ENCODE data around the gene PATL2. TPM values are rescaled to one million over a fixed set of nuclear protein-coding genes. Genes with fewer than 3 reads are reported as not detected.
"Not testable (repeated sequence)": the region's sequence is repeated elsewhere in the genome, so short reads cannot be mapped to it uniquely, and the experiment has no call there.

The PATL2 gene
- total RNA-seq, 5 donors from 2014 or later (not counting 1 experiment from before 2014, with no cell fraction given): 43.5 to 69.7 (median 48.5) TPM

DNA sequence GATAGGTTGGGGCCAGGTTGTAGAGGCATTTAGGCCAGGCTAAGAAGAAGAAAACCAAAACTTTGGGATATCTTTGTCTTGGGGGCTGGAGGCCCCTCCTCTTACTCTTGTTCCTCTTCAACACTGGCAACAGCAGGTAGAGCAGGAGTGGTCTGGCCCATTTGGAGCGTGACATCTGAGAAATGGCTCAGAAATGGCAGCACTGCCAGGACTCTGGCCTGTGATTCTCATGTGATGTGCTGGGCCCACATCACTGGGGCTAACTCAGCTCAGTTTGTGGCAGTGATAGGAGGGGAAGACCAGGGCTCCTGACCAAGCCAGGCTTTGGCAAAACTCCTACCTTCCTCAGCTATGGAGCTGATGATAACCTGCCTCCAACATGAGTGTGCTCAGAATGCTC, 18.5 kb downstream of the PATL2 start:
- peaks cover 34 to 58% (median 51%) of the 10 kb centered on the region in 3 donors for H3K4me1 Mint-ChIP-seq
- H3K27ac ChIP-seq (ENCODE audit: low read length): no peak overlapping the region
- H3K36me3 Mint-ChIP-seq: peaks cover 14% of the 10 kb centered on the region
- H3K27me3 ChIP-seq (replicated peaks in 1 of 2; ENCODE audit: control insufficient read depth in 2 of 2, extremely low read depth in 1 of 2, insufficient read depth in 2 of 2, low read length in 1 of 2): no peaks in the 10 kb centered on the region
- no peaks in the 10 kb centered on the region for H3K9me3 ChIP-seq
- H3K4me3 Mint-ChIP-seq: no peak overlapping the region
- no peak for DNase-seq
- peak overlapping the region; percentile 61 to 78 for H3K27ac Mint-ChIP-seq
- no peak overlapping the region for H3K4me3 ChIP-seq (ENCODE audit: control insufficient read depth in 1 of 2, extremely low read depth in 1 of 2, low read length in 1 of 2)
- peaks cover 0 to 1% of the 10 kb centered on the region in 2 donors for H3K36me3 ChIP-seq (ENCODE audit: control insufficient read depth in 2 of 2, extremely low read depth in 1 of 2, insufficient read depth in 1 of 2, low read length in 1 of 2)
- whole genome bisulfite sequencing (ENCODE audit: insufficient coverage): no CpG with 5 or more reads among the region's 1 CpG
- H3K4me1 ChIP-seq (ENCODE audit: control insufficient read depth in 1 of 2, extremely low read depth in 1 of 2, insufficient read depth in 2 of 2, low read length in 2 of 2): peaks cover 4 to 8% of the 10 kb centered on the region in 2 experiments
- no peaks in the 10 kb centered on the region for H3K27me3 Mint-ChIP-seq
- H3K9me3 Mint-ChIP-seq: peaks cover 1 to 12% (median 2%) of the 10 kb centered on the region in 3 donors
- ATAC-seq (replicated peaks in 1 of 4): no peak
- POLR2A ChIA-PET: interaction anchor here in 1 of 2 donors (0.6 to 0.7 kb wide), 3 partner anchors 23 to 420 kb away, joined by 3 to 4 read pairs (median 3); no protein-coding TSS in a partner anchor
- CTCF ChIA-PET: interaction anchor here (0.5 to 1.6 kb wide), 6 partner anchors 13 to 146 kb away, joined by 3 to 4 read pairs (median 3); no protein-coding TSS in a partner anchor

DNA sequence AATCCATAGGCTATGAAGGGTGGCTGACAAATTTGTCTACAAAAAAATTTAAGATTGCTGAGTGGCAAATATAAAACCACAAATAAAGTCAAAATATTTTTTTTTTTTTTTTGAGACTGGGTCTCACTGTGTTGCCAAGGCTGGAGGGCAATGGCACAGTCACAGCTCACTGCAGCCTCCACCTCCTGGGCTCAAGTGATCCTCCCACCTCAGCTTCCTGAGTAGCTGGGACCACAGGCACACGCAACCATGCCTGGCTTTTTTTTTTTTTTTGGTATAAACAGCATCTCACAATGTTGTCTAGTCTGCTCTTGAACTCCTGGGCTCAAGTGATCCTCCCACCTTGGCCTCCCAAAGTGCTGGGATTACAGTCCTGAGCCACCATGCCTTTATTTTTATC, 20.9 kb downstream of the PATL2 start:
- peaks cover 14 to 32% (median 14%) of the 10 kb centered on the region in 3 donors for H3K9me3 Mint-ChIP-seq
- not testable (repeated sequence) for H3K9me3 ChIP-seq; H3K27me3 Mint-ChIP-seq; H3K4me3 Mint-ChIP-seq; H3K27me3 ChIP-seq (replicated peaks in 1 of 2; ENCODE audit: control insufficient read depth in 2 of 2, extremely low read depth in 1 of 2, insufficient read depth in 2 of 2, low read length in 1 of 2); H3K36me3 ChIP-seq (ENCODE audit: control insufficient read depth in 2 of 2, extremely low read depth in 1 of 2, insufficient read depth in 1 of 2, low read length in 1 of 2); H3K4me3 ChIP-seq (ENCODE audit: control insufficient read depth in 1 of 2, extremely low read depth in 1 of 2, low read length in 1 of 2)
- peak overlapping the region; percentile 35 for H3K27ac ChIP-seq (ENCODE audit: low read length)
- CTCF ChIA-PET: interaction anchor here in 1 of 2 donors (0.6 to 1.2 kb wide), 7 partner anchors 13 to 266 kb away, joined by 3 to 10 read pairs (median 4); partner anchors contain the start of gene SPG11
- peaks cover 39 to 64% (median 60%) of the 10 kb centered on the region in 3 donors for H3K4me1 Mint-ChIP-seq
- POLR2A ChIA-PET: interaction anchor here (0.6 to 1.4 kb wide), 7 partner anchors 13 to 201 kb away, joined by 3 to 8 read pairs (median 5); partner anchors contain the start of gene PATL2 (in 1 of the 2)
- DNase-seq: peak in 5 of 35 experiments; percentile 14 to 50 (median 36)
- peaks cover 4 to 10% of the 10 kb centered on the region in 2 experiments for H3K4me1 ChIP-seq (ENCODE audit: control insufficient read depth in 1 of 2, extremely low read depth in 1 of 2, insufficient read depth in 2 of 2, low read length in 2 of 2)
- peak overlapping the region; percentile 78 to 82 for H3K27ac Mint-ChIP-seq
- ATAC-seq (replicated peaks in 1 of 4): peak; percentile 50 to 93 (median 75)
- WGBS (ENCODE audit: insufficient coverage): no CpG with 5 or more reads among the region's 1 CpG
- peaks cover 32% of the 10 kb centered on the region for H3K36me3 Mint-ChIP-seq

GRCh38 chr15:44689318-44689717, 21.8 kb downstream of the PATL2 start:
- ATAC-seq (replicated peaks in 1 of 4); POLR2A ChIA-PET: not testable (repeated sequence)

DNA sequence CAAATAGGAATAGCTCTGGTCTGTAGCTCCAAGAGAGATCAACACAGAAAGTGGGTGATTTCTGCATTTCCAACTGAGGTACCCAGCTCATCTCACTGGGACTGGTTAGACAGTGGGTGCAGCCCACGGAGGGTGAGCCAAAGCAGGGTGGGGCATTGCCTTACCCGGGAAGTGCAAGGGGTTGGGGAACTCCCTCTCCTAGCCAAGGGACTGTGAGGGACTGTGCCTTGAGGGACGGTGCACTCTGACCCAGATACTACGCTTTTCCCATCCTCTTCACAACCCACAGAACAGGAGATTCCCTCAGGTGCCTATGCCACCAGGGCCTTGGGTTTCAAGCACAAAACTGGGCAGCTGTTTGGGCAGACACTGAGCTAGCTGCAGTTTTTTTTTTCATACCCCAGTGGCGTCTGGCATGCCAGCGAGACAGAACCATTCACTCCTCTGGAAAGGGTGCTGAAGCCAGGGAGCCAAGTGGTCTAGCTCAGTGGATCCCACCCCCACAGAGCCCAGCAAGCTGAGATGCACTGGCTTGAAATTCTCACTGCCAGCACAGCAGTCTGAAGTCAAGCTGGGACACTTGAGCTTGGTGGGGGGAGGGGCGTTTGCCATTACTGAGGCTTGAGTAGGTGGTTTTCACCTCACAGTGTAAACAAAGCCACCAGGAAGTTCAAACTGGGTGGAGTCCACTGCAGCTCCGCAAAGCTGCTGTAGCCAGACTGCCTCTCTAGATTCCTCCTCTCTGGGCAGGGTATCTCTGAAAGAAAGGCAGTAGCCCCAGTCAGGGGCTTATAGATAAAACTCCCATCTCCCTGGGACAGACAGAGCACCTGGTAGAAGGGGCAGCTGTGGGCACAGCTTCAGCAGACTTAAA, 28.1 kb downstream of the PATL2 start:
- peak; percentile 69 to 92 (median 86) for DNase-seq
- Mint-ChIP-seq H3K36me3 (peaks cover 63% of the 10 kb centered on the region), H3K9me3 (peaks cover 23 to 52% (median 29%) of the 10 kb centered on the region in 3 donors), H3K27ac (peak overlapping the region; percentile 96 to 97), H3K4me1 (peaks cover 89 to 91% (median 90%) of the 10 kb centered on the region in 3 donors), H3K4me3 (peak overlapping the region; percentile 60 to 81 (median 62))
- peaks cover 38 to 62% of the 10 kb centered on the region in 2 experiments for H3K4me1 ChIP-seq (ENCODE audit: control insufficient read depth in 1 of 2, extremely low read depth in 1 of 2, insufficient read depth in 2 of 2, low read length in 2 of 2)
- not testable (repeated sequence) for H3K36me3 ChIP-seq (ENCODE audit: control insufficient read depth in 2 of 2, extremely low read depth in 1 of 2, insufficient read depth in 1 of 2, low read length in 1 of 2); H3K27me3 Mint-ChIP-seq; H3K9me3 ChIP-seq; H3K27me3 ChIP-seq (replicated peaks in 1 of 2; ENCODE audit: control insufficient read depth in 2 of 2, extremely low read depth in 1 of 2, insufficient read depth in 2 of 2, low read length in 1 of 2)
- peak; percentile 78 to 85 (median 84) for ATAC-seq (replicated peaks in 1 of 4)
- POLR2A ChIA-PET: interaction anchor here (0.6 to 1.9 kb wide), 6 partner anchors 17 to 879 kb away, joined by 3 to 7 read pairs (median 3); partner anchors contain the start of genes B2M (in 1 of the 2) and PATL2 (in 1 of the 2)
- peak overlapping the region; percentile 89 for H3K27ac ChIP-seq (ENCODE audit: low read length)
- CTCF ChIA-PET: interaction anchor here (0.6 to 5.4 kb wide), 7 partner anchors 10 to 143 kb away, joined by 3 to 33 read pairs (median 4); partner anchors contain the start of genes SPG11 (in 2 of the 2), B2M (in 1 of the 2) and PATL2 (in 1 of the 2)
- H3K4me3 ChIP-seq (ENCODE audit: control insufficient read depth in 1 of 2, extremely low read depth in 1 of 2, low read length in 1 of 2): peak overlapping the region in 1 of 2 donors; percentile 44
- 10% methylated on average over 6 of the region's 8 CpGs for WGBS (ENCODE audit: insufficient coverage)

More at GRCh38 chr15:44689318-44689717, 21.8 kb downstream of the PATL2 start:
- H3K9me3 ChIP-seq; H3K27me3 Mint-ChIP-seq; H3K4me3 ChIP-seq (ENCODE audit: control insufficient read depth in 1 of 2, extremely low read depth in 1 of 2, low read length in 1 of 2); H3K27me3 ChIP-seq (replicated peaks in 1 of 2; ENCODE audit: control insufficient read depth in 2 of 2, extremely low read depth in 1 of 2, insufficient read depth in 2 of 2, low read length in 1 of 2); DNase-seq; H3K36me3 ChIP-seq (ENCODE audit: control insufficient read depth in 2 of 2, extremely low read depth in 1 of 2, insufficient read depth in 1 of 2, low read length in 1 of 2); H3K27ac ChIP-seq (ENCODE audit: low read length): not testable (repeated sequence)
- H3K4me3 Mint-ChIP-seq: peak overlapping the region in 1 of 3 donors; percentile 29
- peaks cover 4 to 11% of the 10 kb centered on the region in 2 experiments for H3K4me1 ChIP-seq (ENCODE audit: control insufficient read depth in 1 of 2, extremely low read depth in 1 of 2, insufficient read depth in 2 of 2, low read length in 2 of 2)
- H3K9me3 Mint-ChIP-seq: peaks cover 17 to 36% (median 18%) of the 10 kb centered on the region in 3 donors
- H3K4me1 Mint-ChIP-seq: peaks cover 40 to 68% (median 64%) of the 10 kb centered on the region in 3 donors
- peak overlapping the region; percentile 71 to 83 for H3K27ac Mint-ChIP-seq
- CTCF ChIA-PET: interaction anchor here in 1 of 2 donors (0.6 kb wide), 1 partner anchor 12 kb away, joined by 3 read pairs; no protein-coding TSS in a partner anchor
- no CpG with 5 or more reads among the region's 2 CpGs for WGBS (ENCODE audit: insufficient coverage)
- H3K36me3 Mint-ChIP-seq: peaks cover 40% of the 10 kb centered on the region

- no peaks in the 10 kb centered on the region for H3K9me3 ChIP-seq
- Mint-ChIP-seq H3K4me3 (peak overlapping the region; percentile 43 to 81 (median 62)), H3K27ac (peak overlapping the region; percentile 96 to 97), H3K27me3 (no peaks in the 10 kb centered on the region), H3K4me1 (peaks cover 88 to 92% (median 92%) of the 10 kb centered on the region in 3 donors), H3K9me3 (peaks cover 17 to 45% (median 23%) of the 10 kb centered on the region in 3 donors), H3K36me3 (peaks cover 56% of the 10 kb centered on the region)
- H3K36me3 ChIP-seq (ENCODE audit: control insufficient read depth in 2 of 2, extremely low read depth in 1 of 2, insufficient read depth in 1 of 2, low read length in 1 of 2): peaks cover 0 to 2% of the 10 kb centered on the region in 2 donors
- peak overlapping the region; percentile 89 for H3K27ac ChIP-seq (ENCODE audit: low read length)
- ChIA-PET POLR2A (interaction anchor here in 1 of 2 donors (0.7 to 1.9 kb wide), 2 partner anchors 29 to 44 kb away, joined by 3 to 7 read pairs; partner anchors contain the start of genes B2M and PATL2), CTCF (interaction anchor here in 1 of 2 donors (0.9 to 5.4 kb wide), 4 partner anchors 9 to 29 kb away, joined by 3 to 33 read pairs (median 10); partner anchors contain the start of genes B2M, PATL2 and SPG11)
- ATAC-seq (replicated peaks in 1 of 4): no peak
- H3K27me3 ChIP-seq (replicated peaks in 1 of 2; ENCODE audit: control insufficient read depth in 2 of 2, extremely low read depth in 1 of 2, insufficient read depth in 2 of 2, low read length in 1 of 2): no peaks in the 10 kb centered on the region
- 80% methylated on average over 1 of the region's 2 CpGs for WGBS (ENCODE audit: insufficient coverage)
- H3K4me1 ChIP-seq (ENCODE audit: control insufficient read depth in 1 of 2, extremely low read depth in 1 of 2, insufficient read depth in 2 of 2, low read length in 2 of 2): peaks cover 42 to 71% of the 10 kb centered on the region in 2 experiments
- DNase-seq: no peak
- H3K4me3 ChIP-seq (ENCODE audit: control insufficient read depth in 1 of 2, extremely low read depth in 1 of 2, low read length in 1 of 2): no peak overlapping the region
Measured at GRCh38 chr15:44682211-44682610, 28.9 kb downstream of the PATL2 start.

Measured in T-cell (primary cell).